Measurements from ENCODE around the gene AHCY. TPM values are rescaled to one million over a fixed set of nuclear protein-coding genes. Genes with fewer than 3 reads are reported as not detected.
"Not testable (repeated sequence)": the region's sequence is repeated elsewhere in the genome, so short reads cannot be mapped to it uniquely, and the experiment has no call there.

AHCY gene
- total and polyA plus RNA-seq, 4 experiments from 2014 or later, result 21.2 to 30.6 (median 23.6) TPM

GRCh38 chr20:34295284-34295683 lies 7.9 kb downstream of the AHCY start:
- H3K27me3 Mint-ChIP-seq, result no peaks in the 10 kb centered on the region
- Histone ChIP-seq H3K27ac (ENCODE audit: low read depth, low read length) (no peak overlapping the region), H3K9me3 (ENCODE audit: control insufficient read depth in 1 of 2, low read length in 2 of 2) (no peaks in the 10 kb centered on the region), H3K4me1 (ENCODE audit: insufficient read depth, low read length) (no peaks in the 10 kb centered on the region), H3K27me3 (ENCODE audit: insufficient read depth, low read length) (no peaks in the 10 kb centered on the region), H3K36me3 (ENCODE audit: insufficient read depth, low read length) (peaks cover 18% of the 10 kb centered on the region), H3K4me3 (ENCODE audit: low read length in 2 of 2) (no peak overlapping the region)
- no peak overlapping the region for H3K4me3 Mint-ChIP-seq
- DNase-seq, result no peak
- no peak overlapping the region for H3K27ac Mint-ChIP-seq
- H3K9me3 Mint-ChIP-seq, result no peaks in the 10 kb centered on the region
- CTCF ChIA-PET (ENCODE audit: partially characterized antibody), result interaction anchor here (3.4 kb wide), 1 partner anchor 18 kb away, joined by 15 read pairs; no protein-coding TSS in a partner anchor
- intact Hi-C loops (cut with micrococcal nuclease), result no loop called here
- POLR2A ChIA-PET (ENCODE audit: partially characterized antibody), result no interaction called here
- H3K4me1 Mint-ChIP-seq, result peaks cover 0 to 3% (median 0%) of the 10 kb centered on the region in 4 donors
- H3K36me3 Mint-ChIP-seq, result peaks cover 26 to 29% of the 10 kb centered on the region in 2 donors

- H3K36me3 ChIP-seq (ENCODE audit: insufficient read depth, low read length), result peaks cover 19% of the 10 kb centered on the region
- Mint-ChIP-seq H3K4me3 (no peak overlapping the region), H3K27me3 (no peaks in the 10 kb centered on the region), H3K9me3 (no peaks in the 10 kb centered on the region), H3K4me1 (peaks cover 0 to 3% (median 0%) of the 10 kb centered on the region in 4 donors), H3K36me3 (peaks cover 32 to 35% of the 10 kb centered on the region in 2 donors), H3K27ac (peak overlapping the region in 1 of 7 donors; percentile 50)
- intact Hi-C loops (cut with micrococcal nuclease), result no loop called here
- CTCF ChIA-PET (ENCODE audit: partially characterized antibody), result interaction anchor here (2.2 kb wide), 1 partner anchor 18 kb away, joined by 6 read pairs; no protein-coding TSS in a partner anchor
- no peaks in the 10 kb centered on the region for H3K27me3 ChIP-seq (ENCODE audit: insufficient read depth, low read length)
- POLR2A ChIA-PET (ENCODE audit: partially characterized antibody), result no interaction called here
- H3K4me3 ChIP-seq (ENCODE audit: low read length in 2 of 2), result no peak overlapping the region
- H3K27ac ChIP-seq (ENCODE audit: low read depth, low read length), result no peak overlapping the region
- no peaks in the 10 kb centered on the region for H3K4me1 ChIP-seq (ENCODE audit: insufficient read depth, low read length)
- H3K9me3 ChIP-seq (ENCODE audit: control insufficient read depth in 1 of 2, low read length in 2 of 2), result no peaks in the 10 kb centered on the region
- DNase-seq, result no peak
Observed at GRCh38 chr20:34294563-34294962, 8.6 kb downstream of the AHCY start.

- Histone ChIP-seq H3K4me1 (ENCODE audit: insufficient read depth, low read length) (no peaks in the 10 kb centered on the region), H3K27ac (ENCODE audit: low read depth, low read length) (no peak overlapping the region), H3K27me3 (ENCODE audit: insufficient read depth, low read length) (no peaks in the 10 kb centered on the region), H3K9me3 (ENCODE audit: control insufficient read depth in 1 of 2, low read length in 2 of 2) (no peaks in the 10 kb centered on the region), H3K4me3 (ENCODE audit: low read length in 2 of 2) (no peak overlapping the region), H3K36me3 (ENCODE audit: insufficient read depth, low read length) (peaks cover 19% of the 10 kb centered on the region)
- intact Hi-C loops (cut with micrococcal nuclease), result no loop called here
- Mint-ChIP-seq H3K9me3 (no peaks in the 10 kb centered on the region), H3K27ac (peak overlapping the region in 1 of 7 donors; percentile 5), H3K36me3 (peaks cover 32 to 35% of the 10 kb centered on the region in 2 donors), H3K4me3 (no peak overlapping the region), H3K4me1 (peaks cover 0 to 3% (median 0%) of the 10 kb centered on the region in 4 donors), H3K27me3 (no peaks in the 10 kb centered on the region)
- POLR2A ChIA-PET (ENCODE audit: partially characterized antibody), result no interaction called here
- no peak for DNase-seq
- CTCF ChIA-PET (ENCODE audit: partially characterized antibody), result interaction anchor here (2.2 kb wide), 1 partner anchor 19 kb away, joined by 6 read pairs; no protein-coding TSS in a partner anchor
Observed at GRCh38 chr20:34293589-34293988, 9.6 kb downstream of the AHCY start.

GRCh38 chr20:34293119-34293518 lies 10.0 kb downstream of the AHCY start:
- Mint-ChIP-seq H3K27me3 (no peaks in the 10 kb centered on the region), H3K27ac (no peak overlapping the region), H3K4me3 (no peak overlapping the region), H3K9me3 (no peaks in the 10 kb centered on the region), H3K4me1 (peaks cover 0 to 3% (median 0%) of the 10 kb centered on the region in 4 donors), H3K36me3 (peaks cover 32 to 35% of the 10 kb centered on the region in 2 donors)
- Histone ChIP-seq H3K27ac (ENCODE audit: low read depth, low read length) (no peak overlapping the region), H3K36me3 (ENCODE audit: insufficient read depth, low read length) (peaks cover 19% of the 10 kb centered on the region), H3K4me3 (ENCODE audit: low read length in 2 of 2) (no peak overlapping the region), H3K9me3 (ENCODE audit: control insufficient read depth in 1 of 2, low read length in 2 of 2) (no peaks in the 10 kb centered on the region), H3K27me3 (ENCODE audit: insufficient read depth, low read length) (no peaks in the 10 kb centered on the region), H3K4me1 (ENCODE audit: insufficient read depth, low read length) (no peaks in the 10 kb centered on the region)
- ChIA-PET CTCF (ENCODE audit: partially characterized antibody) (interaction anchor here (2.2 kb wide), 1 partner anchor 19 kb away, joined by 6 read pairs; no protein-coding TSS in a partner anchor), POLR2A (ENCODE audit: partially characterized antibody) (no interaction called here)
- DNase-seq, result no peak
- intact Hi-C loops (cut with micrococcal nuclease), result no loop called here

- no peak overlapping the region for H3K27ac ChIP-seq (ENCODE audit: low read depth, low read length)
- POLR2A ChIA-PET (ENCODE audit: partially characterized antibody), result no interaction called here
- no peaks in the 10 kb centered on the region for H3K9me3 ChIP-seq (ENCODE audit: control insufficient read depth in 1 of 2, low read length in 2 of 2)
- H3K36me3 Mint-ChIP-seq, result peaks cover 36 to 41% of the 10 kb centered on the region in 2 donors
- intact Hi-C loops (cut with micrococcal nuclease), result no loop called here
- H3K27ac Mint-ChIP-seq, result no peak overlapping the region
- H3K36me3 ChIP-seq (ENCODE audit: insufficient read depth, low read length), result peaks cover 19% of the 10 kb centered on the region
- no peaks in the 10 kb centered on the region for H3K27me3 Mint-ChIP-seq
- no peaks in the 10 kb centered on the region for H3K27me3 ChIP-seq (ENCODE audit: insufficient read depth, low read length)
- DNase-seq, result no peak
- no peak overlapping the region for H3K4me3 Mint-ChIP-seq
- H3K4me1 ChIP-seq (ENCODE audit: insufficient read depth, low read length), result no peaks in the 10 kb centered on the region
- H3K4me3 ChIP-seq (ENCODE audit: low read length in 2 of 2), result no peak overlapping the region
- CTCF ChIA-PET (ENCODE audit: partially characterized antibody), result interaction anchor here (2.2 kb wide), 1 partner anchor 20 kb away, joined by 6 read pairs; no protein-coding TSS in a partner anchor
- H3K4me1 Mint-ChIP-seq, result peaks cover 0 to under 1% (median 0%) of the 10 kb centered on the region in 4 donors
- no peaks in the 10 kb centered on the region for H3K9me3 Mint-ChIP-seq
Observed at GRCh38 chr20:34292496-34292895, 10.7 kb downstream of the AHCY start.

GRCh38 chr20:34290471-34290870 lies 12.7 kb downstream of the AHCY start:
- H3K4me1 ChIP-seq (ENCODE audit: insufficient read depth, low read length), result no peaks in the 10 kb centered on the region
- H3K4me1 Mint-ChIP-seq, result no peaks in the 10 kb centered on the region
- peaks cover 41 to 44% of the 10 kb centered on the region in 2 donors for H3K36me3 Mint-ChIP-seq
- H3K4me3 Mint-ChIP-seq, result no peak overlapping the region
- no peaks in the 10 kb centered on the region for H3K9me3 Mint-ChIP-seq
- peaks cover 19% of the 10 kb centered on the region for H3K36me3 ChIP-seq (ENCODE audit: insufficient read depth, low read length)
- intact Hi-C loops (cut with micrococcal nuclease), result no loop called here
- ChIA-PET POLR2A (ENCODE audit: partially characterized antibody) (no interaction called here), CTCF (ENCODE audit: partially characterized antibody) (interaction anchor here (1.0 to 1.4 kb wide), 2 partner anchors 22 kb away, joined by 5 read pairs; no protein-coding TSS in a partner anchor)
- H3K27ac ChIP-seq (ENCODE audit: low read depth, low read length), result no peak overlapping the region
- H3K27ac Mint-ChIP-seq, result no peak overlapping the region
- DNase-seq, result no peak
- H3K4me3 ChIP-seq (ENCODE audit: low read length in 2 of 2), result no peak overlapping the region
- H3K27me3 ChIP-seq (ENCODE audit: insufficient read depth, low read length), result no peaks in the 10 kb centered on the region
- H3K9me3 ChIP-seq (ENCODE audit: control insufficient read depth in 1 of 2, low read length in 2 of 2), result no peaks in the 10 kb centered on the region
- no peaks in the 10 kb centered on the region for H3K27me3 Mint-ChIP-seq

- H3K27me3 Mint-ChIP-seq; H3K9me3 Mint-ChIP-seq; H3K9me3 ChIP-seq (ENCODE audit: control insufficient read depth in 1 of 2, low read length in 2 of 2); H3K27me3 ChIP-seq (ENCODE audit: insufficient read depth, low read length); intact Hi-C loops (cut with micrococcal nuclease); H3K27ac Mint-ChIP-seq; H3K4me1 Mint-ChIP-seq; H3K4me3 Mint-ChIP-seq; H3K4me3 ChIP-seq (ENCODE audit: low read length in 2 of 2); DNase-seq; CTCF ChIA-PET (ENCODE audit: partially characterized antibody); H3K4me1 ChIP-seq (ENCODE audit: insufficient read depth, low read length); H3K27ac ChIP-seq (ENCODE audit: low read depth, low read length): not testable (repeated sequence)
- POLR2A ChIA-PET (ENCODE audit: partially characterized antibody), result interaction anchor here (1.5 kb wide), 1 partner anchor 15 kb away, joined by 4 read pairs; the partner anchor contains the start of gene AHCY
- peaks cover 23% of the 10 kb centered on the region for H3K36me3 ChIP-seq (ENCODE audit: insufficient read depth, low read length)
- H3K36me3 Mint-ChIP-seq, result peaks cover 37 to 45% of the 10 kb centered on the region in 2 donors
Observed at GRCh38 chr20:34287500-34287899, 15.7 kb downstream of the AHCY start.

Measured in CD4-positive, alpha-beta memory T cell (primary cell).